Measurements from ENCODE around the gene ZRANB3. TPM values are rescaled to one million over a fixed set of nuclear protein-coding genes. Genes with fewer than 3 reads are reported as not detected.

Gene ZRANB3
- total RNA-seq, 2 experiments from 2014 or later, result 11.6 to 27.0 TPM

DNA sequence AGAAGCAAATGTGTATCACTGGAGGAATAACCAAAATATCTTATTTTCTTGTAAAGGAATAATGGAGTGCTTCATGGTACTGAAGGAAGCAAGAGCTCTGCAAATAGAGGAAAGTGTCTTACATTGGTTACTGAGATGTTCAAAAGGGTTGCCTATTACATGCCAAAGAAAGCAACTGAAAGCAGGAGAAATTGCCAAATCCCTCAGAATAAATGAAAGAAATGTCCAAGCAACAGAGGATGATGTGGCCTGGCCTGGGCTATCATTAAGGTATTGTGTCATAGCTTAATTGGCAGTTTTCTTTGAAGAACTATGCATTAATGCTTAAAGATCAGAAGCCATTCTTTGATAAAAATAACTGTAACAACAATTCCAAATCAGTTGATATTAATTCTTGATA, 305.2 kb downstream of the ZRANB3 start:
- peaks cover 3% of the 10 kb centered on the region; the same call in 1 of the 2 replicates for H3K36me3 ChIP-seq (ENCODE audit: insufficient read depth, low read length)
- POLR2A ChIA-PET, result interaction anchor here (0.6 to 1.3 kb wide), 3 partner anchors 55 to 355 kb away, joined by 3 read pairs; no protein-coding TSS in a partner anchor
- H3K79me2 ChIP-seq (ENCODE audit: insufficient read depth, low read depth, low read length), result no peaks in the 10 kb centered on the region
- H4K20me1 ChIP-seq (ENCODE audit: insufficient read depth, low read length), result no peaks in the 10 kb centered on the region
- H3K27ac ChIP-seq (ENCODE audit: low read depth, low read length, poor library complexity, severe bottlenecking), result no peak overlapping the region
- TF ChIP-seq EZH2phosphoT487 (IDR thresholded peaks at IDR 0.05; ENCODE audit: borderline replicate concordance, low read depth, low read length) (no peak), CTCF (conservative IDR thresholded peaks at IDR 0.05; ENCODE audit: low read length) (no peak)
- no peaks in the 10 kb centered on the region for H3K9me3 ChIP-seq (ENCODE audit: low read length)
- no peak overlapping the region for H2AFZ ChIP-seq (ENCODE audit: low read length)
- H3K4me1 ChIP-seq (ENCODE audit: insufficient read depth, low read length, poor library complexity, severe bottlenecking), result no peaks in the 10 kb centered on the region
- no peak for DNase-seq (ENCODE audit: low spot score)
- CTCF ChIA-PET (ENCODE audit: unreplicated experiment), result no interaction called here
- no peak overlapping the region for H3K4me3 ChIP-seq (ENCODE audit: low read depth, low read length, poor library complexity, severe bottlenecking)
- H3K4me2 ChIP-seq (ENCODE audit: low read length), result no peak overlapping the region
- intact Hi-C loops (cut with micrococcal nuclease; ENCODE audit: unreplicated experiment), result no loop called here
- no TSS peak for BruUV-seq (replicated peaks)
- no peaks in the 10 kb centered on the region for H3K9me2 ChIP-seq (ENCODE audit: insufficient read depth, low read length)

GRCh38 chr2:135219226-135219625, 311.8 kb downstream of the ZRANB3 start:
- TF ChIP-seq EZH2phosphoT487 (IDR thresholded peaks at IDR 0.05; ENCODE audit: borderline replicate concordance, low read depth, low read length), result no peak
- no peak for TF ChIP-seq CTCF (conservative IDR thresholded peaks at IDR 0.05; ENCODE audit: low read length)
- no peaks in the 10 kb centered on the region for H3K9me3 ChIP-seq (ENCODE audit: low read length)
- ChIA-PET POLR2A (interaction anchor here (1.0 kb wide), 1 partner anchor 11 kb away, joined by 3 read pairs; no protein-coding TSS in a partner anchor), CTCF (ENCODE audit: unreplicated experiment) (no interaction called here)
- H2AFZ ChIP-seq (ENCODE audit: low read length), result no peak overlapping the region
- no peak overlapping the region for H3K4me2 ChIP-seq (ENCODE audit: low read length)
- H4K20me1 ChIP-seq (ENCODE audit: insufficient read depth, low read length), result no peaks in the 10 kb centered on the region
- H3K4me3 ChIP-seq (ENCODE audit: low read depth, low read length, poor library complexity, severe bottlenecking), result no peak overlapping the region
- no peak for DNase-seq (ENCODE audit: low spot score)
- H3K4me1 ChIP-seq (ENCODE audit: insufficient read depth, low read length, poor library complexity, severe bottlenecking), result no peaks in the 10 kb centered on the region
- intact Hi-C loops (cut with micrococcal nuclease; ENCODE audit: unreplicated experiment), result no loop called here
- no TSS peak for BruUV-seq (replicated peaks)
- H3K79me2 ChIP-seq (ENCODE audit: insufficient read depth, low read depth, low read length), result no peaks in the 10 kb centered on the region
- H3K9me2 ChIP-seq (ENCODE audit: insufficient read depth, low read length), result no peaks in the 10 kb centered on the region
- no peak overlapping the region for H3K27ac ChIP-seq (ENCODE audit: low read depth, low read length, poor library complexity, severe bottlenecking)
- peaks cover 7% of the 10 kb centered on the region; the same call in 1 of the 2 replicates for H3K36me3 ChIP-seq (ENCODE audit: insufficient read depth, low read length)

GRCh38 chr2:135218426-135218825, 312.6 kb downstream of the ZRANB3 start:
- POLR2A ChIA-PET, result interaction anchor here (1.0 kb wide), 1 partner anchor 10 kb away, joined by 3 read pairs; no protein-coding TSS in a partner anchor
- CTCF ChIA-PET (ENCODE audit: unreplicated experiment), result interaction anchor here (0.8 kb wide), 1 partner anchor 11 kb away, joined by 3 read pairs; no protein-coding TSS in a partner anchor

More at GRCh38 chr2:135218426-135218825, 312.6 kb downstream of the ZRANB3 start:
- H3K36me3 ChIP-seq (ENCODE audit: insufficient read depth, low read length), result peaks cover 7% of the 10 kb centered on the region; the same call in 1 of the 2 replicates
- no peaks in the 10 kb centered on the region for H3K9me2 ChIP-seq (ENCODE audit: insufficient read depth, low read length)
- H4K20me1 ChIP-seq (ENCODE audit: insufficient read depth, low read length), result no peaks in the 10 kb centered on the region
- no peaks in the 10 kb centered on the region for H3K9me3 ChIP-seq (ENCODE audit: low read length)
- H3K27ac ChIP-seq (ENCODE audit: low read depth, low read length, poor library complexity, severe bottlenecking), result no peak overlapping the region
- no peak overlapping the region for H3K4me2 ChIP-seq (ENCODE audit: low read length)
- BruUV-seq (replicated peaks), result no TSS peak
- no peak overlapping the region for H2AFZ ChIP-seq (ENCODE audit: low read length)
- H3K4me3 ChIP-seq (ENCODE audit: low read depth, low read length, poor library complexity, severe bottlenecking), result no peak overlapping the region
- H3K4me1 ChIP-seq (ENCODE audit: insufficient read depth, low read length, poor library complexity, severe bottlenecking), result no peaks in the 10 kb centered on the region
- DNase-seq (ENCODE audit: low spot score), result no peak
- intact Hi-C loops (cut with micrococcal nuclease; ENCODE audit: unreplicated experiment), result no loop called here
- no peaks in the 10 kb centered on the region for H3K79me2 ChIP-seq (ENCODE audit: insufficient read depth, low read depth, low read length)
- TF ChIP-seq CTCF (conservative IDR thresholded peaks at IDR 0.05; ENCODE audit: low read length) (no peak), EZH2phosphoT487 (IDR thresholded peaks at IDR 0.05; ENCODE audit: borderline replicate concordance, low read depth, low read length) (no peak)

All from OCI-LY7 (cell line).